SH-SY5Y (cell line): ENCODE results near the gene PLB1.

ENCODE experiments used
- GATA2 ChIP-seq: IDR thresholded peaks from 2 replicates; pipeline ENCODE4 v1.6.1; 2011; ENCODE audit warnings: mild to moderate bottlenecking, low read depth, low read length
- GATA3 ChIP-seq: IDR thresholded peaks from 2 replicates; pipeline ENCODE4 v1.6.1; 2011; ENCODE audit warnings: low read depth, mild to moderate bottlenecking, low read length, moderate library complexity

PLB1 gene

GRCh38 chr2:28507796-28508764 is 12.2 kb downstream of the PLB1 start:
- TF ChIP-seq GATA2: no peak
- no peak for TF ChIP-seq GATA3

GRCh38 chr2:28509361-28509760 is 13.5 kb downstream of the PLB1 start:
- TF ChIP-seq GATA3: no peak
- no peak for TF ChIP-seq GATA2

- no peak for TF ChIP-seq GATA3
Observed at GRCh38 chr2:28510184-28510583, 14.3 kb downstream of the PLB1 start.

GRCh38 chr2:28511871-28512606 is 16.2 kb downstream of the PLB1 start:
- no peak for TF ChIP-seq GATA3
- TF ChIP-seq GATA2: no peak

GRCh38 chr2:28512607-28512965 is 16.7 kb downstream of the PLB1 start:
- TF ChIP-seq GATA3 (no peak), GATA2 (no peak)

GRCh38 chr2:28513097-28513496 is 17.2 kb downstream of the PLB1 start:
- TF ChIP-seq GATA3 (peak; percentile 73), GATA2 (peak; percentile 84)

- TF ChIP-seq GATA2 (no peak), GATA3 (no peak)
Observed at GRCh38 chr2:28515176-28515751, 19.4 kb downstream of the PLB1 start.

GRCh38 chr2:28516430-28516829 is 20.6 kb downstream of the PLB1 start:
- TF ChIP-seq GATA2 (no peak), GATA3 (no peak)

GRCh38 chr2:28516950-28517349 is 21.1 kb downstream of the PLB1 start:
- no peak for TF ChIP-seq GATA2
- TF ChIP-seq GATA3: no peak

- TF ChIP-seq GATA2 (no peak), GATA3 (no peak)
Observed at GRCh38 chr2:28521663-28522062, 25.8 kb downstream of the PLB1 start.

GRCh38 chr2:28522481-28522880 is 26.6 kb downstream of the PLB1 start:
- no peak for TF ChIP-seq GATA2
- no peak for TF ChIP-seq GATA3

- no peak for TF ChIP-seq GATA2
- no peak for TF ChIP-seq GATA3
Observed at GRCh38 chr2:28523902-28524301, 28.0 kb downstream of the PLB1 start.

- no peak for TF ChIP-seq GATA2
- no peak for TF ChIP-seq GATA3
Observed at GRCh38 chr2:28525481-28525880, 29.6 kb downstream of the PLB1 start.

GRCh38 chr2:28526527-28527132 is 30.8 kb downstream of the PLB1 start:
- TF ChIP-seq GATA2: no peak
- TF ChIP-seq GATA3: no peak
